DOHH2 (cell line): ENCODE results near the gene CDHR2.

ENCODE experiments used
- H3F3A ChIP-seq: fragments of 200-600 bp; sonication (generic), shearing (Covaris generic); 2 replicates; pipeline ENCODE4 v1.6.0; 2016; ENCODE audit warnings: antibody characterized with exemption, mild to moderate bottlenecking; ENCODE audit not compliant: control insufficient read depth, insufficient read depth
- H3K27ac ChIP-seq: fragments of 200-600 bp; sonication (generic); 2 replicates; pipeline ENCODE4 v1.5.1; 2014; ENCODE audit warnings: low read depth, mild to moderate bottlenecking, low read length, moderate library complexity
- H3K27me3 ChIP-seq: fragments of 200-600 bp; sonication (generic); 2 replicates; pipeline ENCODE4 v1.6.1; 2014; ENCODE audit warnings: mild to moderate bottlenecking, low read length, mixed read lengths; ENCODE audit not compliant: control insufficient read depth
- H3K36me3 ChIP-seq: fragments of 200-600 bp; sonication (generic); 2 replicates; pipeline ENCODE4 v1.6.1; 2014; ENCODE audit warnings: mild to moderate bottlenecking, low read length, moderate library complexity, mixed read lengths; ENCODE audit not compliant: control insufficient read depth
- H3K4me1 ChIP-seq: fragments of 200-600 bp; sonication (generic); 2 replicates; pipeline ENCODE4 v1.6.1; 2014; ENCODE audit warnings: mild to moderate bottlenecking, low read length, mixed read lengths; ENCODE audit not compliant: control insufficient read depth
- H3K4me2 ChIP-seq: fragments of 200-600 bp; sonication (generic); 2 replicates; pipeline ENCODE4 v1.6.0; 2014; ENCODE audit warnings: mild to moderate bottlenecking, low read length, moderate library complexity
- H3K4me3 ChIP-seq: fragments of 200-600 bp; sonication (generic); 2 replicates; pipeline ENCODE4 v1.5.1; 2014; ENCODE audit warnings: mild to moderate bottlenecking, low read length, mixed read lengths
- H3K79me2 ChIP-seq: fragments of 200-600 bp; sonication (generic); 2 replicates; pipeline ENCODE4 v1.6.1; 2014; ENCODE audit warnings: mild to moderate bottlenecking, low read length, mixed read lengths; ENCODE audit not compliant: control insufficient read depth
- H3K9me2 ChIP-seq: fragments of 200-600 bp; sonication (generic); replicated peaks from 2 replicates; pipeline ENCODE4 v1.6.1; 2014; ENCODE audit warnings: mild to moderate bottlenecking, low read length, mixed read lengths; ENCODE audit not compliant: control insufficient read depth
- H3K9me3 ChIP-seq: fragments of 200-600 bp; sonication (generic); 2 replicates; pipeline ENCODE4 v1.6.1; 2014; ENCODE audit warnings: antibody characterized with exemption, low read length, mixed read lengths; ENCODE audit not compliant: control insufficient read depth, insufficient read depth
- H4K20me1 ChIP-seq: fragments of 200-600 bp; sonication (generic); 2 replicates; pipeline ENCODE4 v1.6.0; 2014; ENCODE audit warnings: low read depth, mild to moderate bottlenecking, antibody characterized with exemption, low read length, moderate library complexity; ENCODE audit not compliant: control insufficient read depth, insufficient read depth
- CTCF ChIP-seq: fragments of 200-600 bp; sonication (generic); IDR thresholded peaks from one replicate; pipeline ENCODE4 v1.5.1; 2014; ENCODE audit warnings: antibody characterized with exemption, mild to moderate bottlenecking, low read depth, low read length; ENCODE audit not compliant: poor library complexity, severe bottlenecking
- EZH2phosphoT487 ChIP-seq: fragments of 200-600 bp; sonication (generic); IDR thresholded peaks from 2 replicates; pipeline ENCODE4 v1.6.1; 2017; ENCODE audit warnings: borderline replicate concordance, mild to moderate bottlenecking, antibody characterized with exemption, low read length, moderate library complexity, mixed read lengths

Gene CDHR2

GRCh38 chr5:176601901-176602482 is 52.9 kb downstream of the CDHR2 start:
- H3K4me2 ChIP-seq = no peak overlapping the region
- no peaks in the 10 kb centered on the region for H3K4me1 ChIP-seq
- H3F3A ChIP-seq = no peaks in the 10 kb centered on the region
- H3K9me3 ChIP-seq = no peaks in the 10 kb centered on the region
- no peak overlapping the region for H3K27ac ChIP-seq
- peaks cover 11% of the 10 kb centered on the region for H3K79me2 ChIP-seq
- no peak for TF ChIP-seq CTCF
- TF ChIP-seq EZH2phosphoT487 = no peak
- H3K9me2 ChIP-seq = no peaks in the 10 kb centered on the region
- no peaks in the 10 kb centered on the region for H4K20me1 ChIP-seq
- H3K4me3 ChIP-seq = no peak overlapping the region
- H3K36me3 ChIP-seq = peaks cover 7% of the 10 kb centered on the region; the same call in 1 of the 2 replicates
- H3K27me3 ChIP-seq = no peaks in the 10 kb centered on the region

- H3K9me2 ChIP-seq = no peaks in the 10 kb centered on the region
- H3K79me2 ChIP-seq = peaks cover 18% of the 10 kb centered on the region
- peaks cover 2% of the 10 kb centered on the region; the same call in 1 of the 2 replicates for H4K20me1 ChIP-seq
- H3F3A ChIP-seq = no peaks in the 10 kb centered on the region
- TF ChIP-seq CTCF = no peak
- no peak for TF ChIP-seq EZH2phosphoT487
- no peaks in the 10 kb centered on the region for H3K27me3 ChIP-seq
- H3K9me3 ChIP-seq = no peaks in the 10 kb centered on the region
- no peak overlapping the region for H3K4me2 ChIP-seq
- H3K4me1 ChIP-seq = 0 out of 2 replicates have a peak, but pooled peaks cover 1% of the 10 kb centered on the region
- no peak overlapping the region for H3K4me3 ChIP-seq
- peaks cover 7% of the 10 kb centered on the region; the same call in 1 of the 2 replicates for H3K36me3 ChIP-seq
- no peak overlapping the region for H3K27ac ChIP-seq
These were observed 53.9 kb downstream of the CDHR2 start for GRCh38 chr5:176603091-176603490.

GRCh38 chr5:176606032-176606431 is 56.9 kb downstream of the CDHR2 start:
- H3K36me3 ChIP-seq = no peaks in the 10 kb centered on the region; the same call in 1 of the 2 replicates
- peaks cover 14% of the 10 kb centered on the region for H3K4me1 ChIP-seq
- H3K27ac ChIP-seq = no peak overlapping the region
- TF ChIP-seq EZH2phosphoT487 (no peak), CTCF (no peak)
- H3K4me3 ChIP-seq = no peak overlapping the region
- H3K9me2 ChIP-seq = no peaks in the 10 kb centered on the region
- no peak overlapping the region for H3K4me2 ChIP-seq
- peaks cover 8% of the 10 kb centered on the region for H4K20me1 ChIP-seq
- H3F3A ChIP-seq = peaks cover 4% of the 10 kb centered on the region; the same call in 1 of the 2 replicates
- peaks cover 31% of the 10 kb centered on the region for H3K79me2 ChIP-seq
- no peaks in the 10 kb centered on the region for H3K9me3 ChIP-seq
- no peaks in the 10 kb centered on the region for H3K27me3 ChIP-seq
